Stimulated activated CD8-positive, alpha-beta memory T cell treated with anti-CD3 and anti-CD28 coated beads, Interleukin-4, amount 100 ng/mL, for 48 hours (primary cell): ENCODE results near the gene HCN4.

Experiments
- DNase-seq: peaks from one replicate; pipeline ENCODE4 v3.0.0-alpha.2; 2020

The HCN4 gene

DNA sequence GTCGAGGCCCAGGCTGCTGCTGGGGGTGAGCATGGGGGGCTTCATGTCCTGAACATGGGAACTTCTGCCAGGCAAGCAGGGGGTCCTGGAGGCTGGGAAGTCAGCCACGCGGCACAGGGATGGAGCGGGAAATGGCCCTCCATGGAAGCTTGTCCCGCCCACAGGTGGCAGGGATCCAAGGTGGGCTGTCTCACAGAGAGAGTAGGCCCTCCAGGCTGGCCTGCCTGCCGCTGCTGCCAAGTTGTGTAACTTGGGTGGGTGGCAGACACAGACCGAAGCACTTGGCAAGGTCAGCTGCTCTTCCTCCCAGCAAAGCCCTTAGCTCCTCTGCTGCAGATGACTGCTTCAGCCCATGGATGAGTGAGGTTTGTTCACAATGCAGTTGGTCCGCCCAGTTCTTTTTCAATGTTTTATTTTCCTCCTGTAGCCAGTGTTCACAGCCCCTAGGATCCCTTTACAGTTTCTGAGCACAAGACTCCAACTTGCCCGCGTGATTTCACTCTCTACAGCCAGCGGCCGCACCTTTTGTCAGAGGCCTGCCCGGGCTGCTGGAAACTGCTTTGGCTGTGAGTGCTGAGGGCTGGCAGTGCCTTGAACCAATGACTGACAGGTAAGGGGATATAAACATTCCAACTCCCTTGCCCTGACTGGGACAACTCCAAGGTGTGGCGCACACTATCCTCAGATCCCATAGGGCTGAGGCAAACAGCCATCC is 26.7 kb downstream of the HCN4 start:
- no peak for DNase-seq

DNA sequence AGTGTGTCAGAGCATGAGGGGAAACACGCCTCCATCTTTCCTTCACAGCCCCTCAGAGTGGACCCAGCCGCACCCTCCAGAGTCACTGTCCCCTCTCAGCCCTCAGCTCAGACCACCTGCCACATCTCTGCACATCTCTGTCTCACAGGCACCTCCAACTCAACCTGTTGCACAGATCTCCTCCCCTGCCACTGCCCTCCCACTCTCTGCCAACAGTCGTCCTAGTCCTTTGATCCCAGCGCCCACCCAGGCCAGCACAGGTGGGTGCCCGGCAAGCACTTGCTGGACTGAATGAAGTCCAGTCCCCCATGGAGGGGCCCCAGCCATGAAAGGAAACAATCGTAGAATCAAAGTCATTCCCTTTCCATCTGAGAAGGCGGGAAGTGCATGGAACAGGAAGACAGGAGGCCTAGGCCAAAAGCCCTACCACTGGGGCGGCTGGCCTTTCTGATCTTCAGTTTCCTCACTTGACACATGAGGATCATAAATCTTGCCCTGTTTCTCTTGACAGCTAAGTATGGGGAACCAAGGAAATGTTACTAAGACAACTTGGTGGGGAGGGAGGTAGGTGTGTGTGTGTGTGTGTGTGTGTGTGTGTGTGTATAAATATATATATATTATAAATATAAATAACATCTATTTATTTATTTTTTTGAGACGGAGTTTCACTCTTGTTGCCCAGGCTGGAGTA is 28.1 kb downstream of the HCN4 start:
- DNase-seq, result no peak

DNA sequence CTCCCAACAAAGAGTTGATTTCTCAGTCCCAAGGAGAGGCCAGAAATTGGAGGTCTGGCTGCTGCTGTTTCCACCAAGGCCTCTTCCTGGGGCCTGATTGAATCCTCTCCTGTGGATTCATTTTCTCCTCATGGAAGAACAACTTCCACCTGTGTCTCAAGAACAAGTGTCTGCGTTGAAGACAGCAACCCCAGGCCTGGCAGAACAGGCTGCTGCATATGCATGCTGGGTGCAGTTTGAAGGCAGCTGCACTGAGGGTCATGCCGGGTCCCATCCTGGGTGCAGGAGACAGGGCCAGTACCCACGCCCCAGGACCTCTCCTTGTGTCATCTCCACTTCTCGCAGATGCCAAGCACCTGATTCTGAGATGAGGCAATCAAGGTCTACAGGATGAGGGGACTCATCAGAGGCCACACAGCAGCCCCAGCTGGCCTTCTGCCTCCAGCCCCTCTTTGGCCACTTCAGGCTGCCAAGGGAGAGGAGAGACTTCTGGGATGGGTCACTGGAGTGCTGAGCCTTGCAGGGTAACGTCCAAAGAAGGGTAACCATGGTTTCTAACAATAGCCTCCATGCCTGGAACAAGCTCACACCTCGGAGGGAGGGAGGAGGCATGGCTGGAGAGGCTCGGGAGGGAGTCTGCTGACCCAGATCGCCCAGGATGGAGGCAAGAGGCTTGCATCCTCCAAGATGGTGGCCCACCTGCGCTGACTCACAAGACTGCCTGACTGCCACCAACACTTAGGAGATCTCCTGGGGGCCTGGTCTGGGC is 30.0 kb downstream of the HCN4 start:
- DNase-seq, result no peak

GRCh38 chr15:73338058-73338457 is 30.7 kb downstream of the HCN4 start:
- DNase-seq, result no peak

DNA sequence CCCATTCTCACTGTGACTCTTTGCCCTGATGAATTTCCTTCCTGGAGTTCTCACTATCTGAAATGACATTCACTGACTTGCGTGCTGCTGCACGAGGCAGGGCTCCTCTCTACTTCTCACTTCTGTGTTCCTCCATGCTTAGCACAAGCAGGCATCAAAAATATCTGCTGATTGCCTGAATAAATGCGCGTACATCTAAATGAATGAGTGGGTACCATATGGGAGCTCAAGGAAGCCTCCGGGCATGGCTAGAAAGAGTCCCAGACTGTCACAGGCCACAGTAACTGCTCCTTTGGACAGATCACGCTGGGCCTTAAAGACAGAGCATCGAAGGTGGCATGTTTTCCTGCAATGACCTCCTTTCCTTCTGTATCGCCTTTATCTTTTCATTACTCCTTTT is 31.6 kb downstream of the HCN4 start:
- DNase-seq, result no peak

DNA sequence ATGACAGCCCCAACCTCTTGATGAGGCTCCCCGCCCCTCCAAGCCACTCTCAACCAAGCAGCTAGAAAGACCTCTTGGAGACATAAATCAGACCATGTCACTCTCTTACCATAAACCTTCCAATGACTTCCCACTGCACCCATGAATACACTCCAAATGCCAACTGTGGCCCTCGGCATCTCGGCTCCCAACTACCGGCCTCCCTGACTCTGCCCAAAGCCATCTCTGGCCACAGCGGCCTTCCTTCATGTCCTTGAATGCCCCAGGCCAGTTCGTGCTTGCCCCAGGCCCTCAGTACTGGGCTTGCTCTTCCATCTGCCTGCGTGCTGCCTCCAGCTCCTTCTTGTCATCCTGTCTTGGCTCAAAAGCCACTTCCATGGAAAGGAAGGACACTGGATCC is 32.0 kb downstream of the HCN4 start:
- DNase-seq, result no peak

DNA sequence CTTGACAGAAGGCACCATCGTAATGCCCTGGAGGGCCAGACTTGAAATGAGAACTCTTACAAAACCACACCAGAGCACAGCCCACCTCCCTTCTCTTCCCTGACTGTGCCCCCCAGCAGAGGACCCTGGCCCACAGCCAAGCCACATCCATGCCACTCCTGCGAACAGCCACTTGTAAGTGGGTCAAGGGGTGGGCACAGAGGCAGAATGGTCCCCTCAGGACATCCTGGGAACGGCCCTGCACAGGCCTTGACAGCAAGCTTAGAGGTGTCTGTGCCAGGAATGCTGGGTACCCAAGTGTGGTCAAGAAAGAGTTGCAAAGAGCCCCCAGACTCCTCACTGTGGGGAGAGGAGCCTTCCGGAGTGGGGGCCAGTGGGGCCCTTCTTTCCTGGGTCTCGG is 33.3 kb downstream of the HCN4 start:
- no peak for DNase-seq

GRCh38 chr15:73335026-73335425 is 33.7 kb downstream of the HCN4 start:
- DNase-seq, result no peak

GRCh38 chr15:73334086-73334485 is 34.7 kb downstream of the HCN4 start:
- no peak for DNase-seq

DNA sequence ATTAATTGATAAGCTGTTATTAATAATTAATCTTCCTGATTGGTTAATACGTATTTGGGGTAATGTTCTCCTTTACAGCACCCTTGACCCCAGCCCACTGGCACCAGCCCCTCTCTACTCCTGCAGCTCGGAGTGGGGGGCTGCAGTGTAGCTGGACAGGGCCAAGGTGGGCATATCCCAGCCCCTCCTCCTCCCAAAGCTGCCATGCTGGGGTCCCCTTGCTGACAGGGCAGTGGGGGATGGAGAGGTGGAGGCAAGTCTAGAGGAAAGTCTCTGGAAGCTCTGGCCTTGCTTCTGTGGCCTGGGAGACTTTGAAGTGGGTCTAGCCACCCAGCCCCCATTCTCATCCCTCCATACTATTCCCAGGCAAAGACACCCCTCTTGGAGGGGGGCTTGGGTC is 35.8 kb downstream of the HCN4 start:
- no peak for DNase-seq

GRCh38 chr15:73331991-73332925 is 36.5 kb downstream of the HCN4 start:
- no peak for DNase-seq

GRCh38 chr15:73331501-73331900 is 37.3 kb downstream of the HCN4 start:
- DNase-seq, result no peak

DNA sequence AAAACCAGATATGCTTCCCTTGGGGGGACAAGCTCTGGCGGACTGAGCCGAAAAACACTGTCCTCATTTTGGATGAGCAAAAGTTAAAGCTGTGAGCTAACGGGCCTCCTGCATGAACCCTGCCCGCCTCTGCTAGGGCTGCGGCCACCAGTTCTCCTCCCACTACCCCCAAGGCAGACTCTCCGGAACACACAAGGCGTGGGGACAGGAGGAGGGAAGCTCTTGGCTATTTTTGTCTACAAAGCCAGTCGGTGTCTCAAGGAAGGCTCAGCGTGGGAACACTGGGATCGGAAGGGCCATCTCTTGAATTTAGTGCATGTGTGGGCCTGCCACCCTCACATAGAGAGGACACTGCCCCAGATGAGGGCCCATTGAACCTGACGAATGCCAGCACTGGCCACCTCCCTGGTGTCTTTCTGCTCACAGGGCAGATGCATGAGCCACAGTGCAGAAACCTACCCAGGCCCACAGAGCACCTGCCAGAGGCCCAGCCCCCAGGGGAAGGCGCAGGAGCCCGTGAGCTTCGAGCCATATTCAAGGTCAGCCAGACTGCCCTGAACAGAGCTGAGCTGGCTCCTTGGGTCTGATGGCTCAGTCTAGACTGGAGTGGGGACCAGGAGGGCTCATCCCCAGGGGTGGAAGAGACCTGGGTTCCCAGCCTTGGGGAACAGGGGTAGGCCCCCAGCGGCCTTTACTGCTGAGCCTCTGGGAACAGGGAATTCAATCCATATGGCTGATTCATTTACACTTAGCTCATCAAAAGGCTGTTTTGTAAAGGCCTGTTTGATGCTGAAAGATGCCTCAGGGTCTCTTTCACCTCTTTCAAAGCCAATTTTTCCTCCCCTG is 38.3 kb downstream of the HCN4 start:
- DNase-seq, result no peak

GRCh38 chr15:73329501-73330200 is 39.1 kb downstream of the HCN4 start:
- no peak for DNase-seq

- no peak for DNase-seq
Measured at GRCh38 chr15:73328981-73329380, 39.8 kb downstream of the HCN4 start.

DNA sequence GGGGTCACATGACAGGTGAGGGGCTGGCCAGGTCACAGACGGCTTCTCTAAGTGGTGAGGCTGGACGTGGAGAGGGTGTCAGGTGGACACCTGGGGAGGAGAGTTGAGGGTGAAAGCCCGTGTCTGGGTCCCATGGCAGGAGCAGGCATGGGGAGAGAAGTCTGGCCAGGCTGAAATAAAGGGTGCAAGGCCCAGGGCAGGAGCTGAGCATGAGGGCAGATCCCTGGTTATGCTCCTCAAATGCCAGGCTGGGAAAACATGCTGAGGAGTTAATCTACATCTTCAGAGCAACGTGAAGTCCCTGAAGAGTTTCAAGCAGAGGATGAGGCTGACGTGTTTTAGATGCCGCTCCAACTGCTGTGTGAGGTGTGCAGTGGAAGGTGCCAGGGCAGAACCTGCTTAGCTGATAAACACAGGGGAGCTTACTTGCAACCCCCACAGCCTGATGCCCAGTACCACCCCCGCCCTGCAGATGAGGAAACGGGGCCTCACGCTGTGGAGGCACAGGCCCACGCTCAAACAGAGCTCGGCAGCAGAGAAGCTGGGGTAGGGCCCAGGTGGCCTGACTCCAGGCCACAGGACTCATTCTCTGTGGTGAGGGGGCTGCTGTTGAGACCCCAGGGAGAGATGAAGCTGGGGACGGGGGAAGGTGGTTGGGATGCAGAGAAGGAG is 40.5 kb downstream of the HCN4 start:
- no peak for DNase-seq

GRCh38 chr15:73326157-73326556 is 42.6 kb downstream of the HCN4 start:
- DNase-seq, result no peak

DNA sequence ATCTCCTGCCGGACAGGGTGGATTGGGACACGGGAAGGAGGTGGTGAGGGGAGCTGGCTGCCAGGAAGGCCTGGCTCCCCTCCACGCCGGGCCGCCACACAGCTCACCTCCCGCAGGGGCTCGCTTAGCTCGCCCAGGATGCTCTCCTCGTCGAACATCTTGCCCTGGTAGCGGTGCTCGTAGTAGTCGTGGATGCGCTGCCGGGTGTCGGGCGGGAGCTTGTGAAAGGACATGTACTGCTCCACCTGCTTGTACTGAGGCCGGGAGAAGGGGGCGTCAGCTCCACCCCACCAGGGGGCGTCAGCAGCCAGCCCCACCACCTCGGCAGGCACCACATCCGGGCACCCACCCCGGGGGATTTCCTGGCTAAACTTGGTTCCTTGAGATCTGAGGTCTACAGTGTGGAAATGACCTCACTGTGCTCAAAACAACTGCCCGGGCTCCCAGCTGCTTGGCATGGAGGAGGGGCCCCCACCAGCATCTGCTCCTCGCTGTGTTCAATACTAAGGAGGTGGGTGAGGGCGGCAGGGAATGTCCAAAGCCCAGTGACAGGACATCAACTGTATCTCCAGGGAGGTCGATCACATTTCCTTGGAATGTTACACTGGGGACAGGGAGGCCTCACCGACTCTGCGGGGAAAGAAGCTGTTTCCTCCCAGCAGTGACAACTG is 43.4 kb downstream of the HCN4 start:
- peak; percentile 33 for DNase-seq

- no peak for DNase-seq
Measured at GRCh38 chr15:73324496-73325170, 44.1 kb downstream of the HCN4 start.
